ACC112 (cell line): Measurements from ENCODE around the gene CDH23.

Source experiments
- H2AFZ ChIP-seq: fragments of 200-600 bp; sonication (generic); one replicate; pipeline ENCODE4 v1.6.0; 2017; ENCODE audit warnings: antibody characterized with exemption, low read length; ENCODE audit not compliant: unreplicated experiment
- H3K27ac ChIP-seq: fragments of 200-600 bp; sonication (generic); 2 replicates; pipeline ENCODE4 v1.5.1; 2014; ENCODE audit warnings: low read depth, mild to moderate bottlenecking, antibody characterized with exemption, low read length, moderate library complexity
- H3K27me3 ChIP-seq: fragments of 200-600 bp; sonication (generic); 2 replicates; pipeline ENCODE4 v1.6.1; 2014; ENCODE audit warnings: mild to moderate bottlenecking, antibody characterized with exemption, low read length, moderate library complexity, mixed read lengths; ENCODE audit not compliant: insufficient read depth
- H3K36me3 ChIP-seq: fragments of 200-600 bp; sonication (generic); 2 replicates; pipeline ENCODE4 v1.6.1; 2016; ENCODE audit warnings: mild to moderate bottlenecking, antibody characterized with exemption, low read length, moderate library complexity, mixed read lengths; ENCODE audit not compliant: insufficient read depth
- H3K4me1 ChIP-seq: fragments of 200-600 bp; sonication (generic); one replicate; pipeline ENCODE4 v1.6.1; 2016; ENCODE audit warnings: low read length, mixed read lengths; ENCODE audit not compliant: insufficient read depth, unreplicated experiment, control insufficient read depth
- H3K4me3 ChIP-seq: fragments of 200-600 bp; sonication (generic); 2 replicates; pipeline ENCODE4 v1.5.1; 2014; ENCODE audit warnings: mild to moderate bottlenecking, low read depth, low read length
- H3K79me2 ChIP-seq: fragments of 200-600 bp; sonication (generic); one replicate; pipeline ENCODE4 v1.6.0; 2016; ENCODE audit warnings: low read length; ENCODE audit not compliant: control insufficient read depth, unreplicated experiment, insufficient read depth

CDH23 gene

GRCh38 chr10:71653044-71653443 lies 256.3 kb downstream of the CDH23 start:
- H3K79me2 ChIP-seq = no peaks in the 10 kb centered on the region
- no peaks in the 10 kb centered on the region for H3K4me1 ChIP-seq
- H3K27me3 ChIP-seq = 0 out of 2 replicates have a peak, but pooled peaks cover 3% of the 10 kb centered on the region
- no peak overlapping the region for H3K27ac ChIP-seq
- H2AFZ ChIP-seq = no peak overlapping the region
- no peak overlapping the region for H3K4me3 ChIP-seq
- no peaks in the 10 kb centered on the region for H3K36me3 ChIP-seq

DNA sequence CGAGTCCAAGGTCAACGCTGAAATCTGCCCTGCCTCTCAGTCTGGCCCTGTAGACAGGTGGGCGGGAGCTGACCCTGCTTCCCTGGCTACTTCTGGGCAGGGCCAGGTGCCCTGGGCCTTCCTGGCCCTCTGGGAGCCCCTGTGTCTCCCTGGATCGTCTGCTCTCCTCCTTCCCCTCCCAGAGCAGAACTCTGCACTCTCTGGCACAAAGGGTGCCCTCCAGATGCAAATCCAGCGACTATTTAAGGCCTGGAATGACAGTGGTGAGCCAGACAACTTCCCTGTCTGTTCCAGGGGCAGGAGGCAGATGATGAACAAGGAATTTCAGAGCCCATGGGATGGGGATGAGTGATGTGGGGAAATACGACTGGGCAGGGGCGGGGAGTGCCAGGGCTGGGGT lies 259.5 kb downstream of the CDH23 start:
- no peaks in the 10 kb centered on the region for H3K36me3 ChIP-seq
- no peak overlapping the region for H3K4me3 ChIP-seq
- no peaks in the 10 kb centered on the region for H3K4me1 ChIP-seq
- no peak overlapping the region for H3K27ac ChIP-seq
- no peaks in the 10 kb centered on the region for H3K27me3 ChIP-seq
- no peak overlapping the region for H2AFZ ChIP-seq
- H3K79me2 ChIP-seq = no peaks in the 10 kb centered on the region

DNA sequence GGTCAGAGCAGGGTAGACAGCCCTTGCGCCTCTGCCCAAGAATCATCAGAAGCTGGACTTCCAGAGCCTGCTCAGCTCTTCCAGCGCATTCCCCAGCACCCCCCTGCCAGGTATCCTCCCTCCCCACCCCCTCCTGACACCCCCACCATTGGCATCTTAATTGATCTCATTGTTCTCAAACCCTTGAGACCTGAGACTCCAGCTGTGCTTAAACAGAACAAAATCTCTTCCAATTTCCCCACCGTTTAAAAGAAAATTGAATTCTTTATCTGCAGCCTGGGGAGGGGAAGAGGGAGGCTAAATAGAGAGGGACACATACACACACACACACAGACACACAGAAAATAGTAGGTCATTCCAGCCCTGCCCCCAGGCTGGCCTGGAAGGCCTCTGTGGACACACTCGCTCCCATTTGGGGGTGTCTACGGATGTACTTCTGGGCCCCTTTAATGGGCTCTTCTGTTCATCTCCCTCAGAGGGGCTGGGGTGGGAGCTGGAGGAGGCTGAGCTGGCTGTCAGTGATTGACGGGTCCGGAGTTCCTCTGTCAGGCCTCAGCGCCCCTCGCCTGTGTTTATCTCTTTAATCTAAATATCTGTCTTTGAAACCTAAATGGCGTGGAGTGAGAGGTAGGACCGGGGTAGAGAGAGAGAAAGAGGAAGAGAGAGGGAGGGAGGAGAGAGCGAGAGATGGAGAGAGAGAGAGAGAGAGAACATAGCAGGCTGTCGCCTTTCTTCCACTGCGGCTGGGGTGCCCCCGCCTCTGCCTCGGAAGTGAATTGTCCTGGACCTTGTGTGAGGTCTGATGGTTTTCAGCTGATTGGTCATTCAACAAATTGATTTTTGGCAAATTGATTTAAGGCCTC lies 261.1 kb downstream of the CDH23 start:
- Histone ChIP-seq H3K4me1 (no peaks in the 10 kb centered on the region), H2AFZ (no peak overlapping the region), H3K27me3 (no peaks in the 10 kb centered on the region; the same call in 1 of the 2 replicates), H3K79me2 (no peaks in the 10 kb centered on the region), H3K4me3 (no peak overlapping the region), H3K36me3 (no peaks in the 10 kb centered on the region), H3K27ac (no peak overlapping the region)

DNA sequence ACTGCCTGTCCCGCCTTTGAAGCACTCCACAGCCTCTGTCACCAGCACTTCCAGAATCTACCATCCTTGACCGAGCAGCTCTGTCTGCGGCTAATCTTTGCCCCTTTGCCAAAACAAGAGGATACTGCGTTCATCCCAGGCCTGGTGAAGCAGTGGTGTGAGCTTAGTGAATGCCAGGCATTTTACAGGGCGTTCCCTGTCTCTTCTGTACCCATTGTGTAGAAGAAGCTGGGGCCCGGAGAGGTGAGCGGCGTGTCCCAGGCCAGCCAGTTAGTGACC lies 261.7 kb downstream of the CDH23 start:
- Histone ChIP-seq H3K27ac (no peak overlapping the region), H3K27me3 (no peaks in the 10 kb centered on the region; the same call in 1 of the 2 replicates), H2AFZ (no peak overlapping the region), H3K79me2 (no peaks in the 10 kb centered on the region), H3K4me1 (no peaks in the 10 kb centered on the region), H3K36me3 (no peaks in the 10 kb centered on the region), H3K4me3 (no peak overlapping the region)

GRCh38 chr10:71659111-71659634 lies 262.5 kb downstream of the CDH23 start:
- H2AFZ ChIP-seq = no peak overlapping the region
- H3K4me3 ChIP-seq = no peak overlapping the region
- H3K4me1 ChIP-seq = no peaks in the 10 kb centered on the region
- no peaks in the 10 kb centered on the region for H3K79me2 ChIP-seq
- no peaks in the 10 kb centered on the region; the same call in 1 of the 2 replicates for H3K27me3 ChIP-seq
- no peaks in the 10 kb centered on the region for H3K36me3 ChIP-seq
- H3K27ac ChIP-seq = no peak overlapping the region

GRCh38 chr10:71659737-71660136 lies 263.0 kb downstream of the CDH23 start:
- no peaks in the 10 kb centered on the region for H3K36me3 ChIP-seq
- H3K4me3 ChIP-seq = no peak overlapping the region
- H3K79me2 ChIP-seq = no peaks in the 10 kb centered on the region
- no peaks in the 10 kb centered on the region; the same call in 1 of the 2 replicates for H3K27me3 ChIP-seq
- no peak overlapping the region for H2AFZ ChIP-seq
- no peaks in the 10 kb centered on the region for H3K4me1 ChIP-seq
- no peak overlapping the region for H3K27ac ChIP-seq

GRCh38 chr10:71660313-71660712 lies 263.6 kb downstream of the CDH23 start:
- Histone ChIP-seq H3K4me3 (no peak overlapping the region), H3K4me1 (no peaks in the 10 kb centered on the region), H3K27ac (no peak overlapping the region), H2AFZ (no peak overlapping the region), H3K79me2 (no peaks in the 10 kb centered on the region), H3K36me3 (no peaks in the 10 kb centered on the region), H3K27me3 (no peaks in the 10 kb centered on the region; the same call in 1 of the 2 replicates)

DNA sequence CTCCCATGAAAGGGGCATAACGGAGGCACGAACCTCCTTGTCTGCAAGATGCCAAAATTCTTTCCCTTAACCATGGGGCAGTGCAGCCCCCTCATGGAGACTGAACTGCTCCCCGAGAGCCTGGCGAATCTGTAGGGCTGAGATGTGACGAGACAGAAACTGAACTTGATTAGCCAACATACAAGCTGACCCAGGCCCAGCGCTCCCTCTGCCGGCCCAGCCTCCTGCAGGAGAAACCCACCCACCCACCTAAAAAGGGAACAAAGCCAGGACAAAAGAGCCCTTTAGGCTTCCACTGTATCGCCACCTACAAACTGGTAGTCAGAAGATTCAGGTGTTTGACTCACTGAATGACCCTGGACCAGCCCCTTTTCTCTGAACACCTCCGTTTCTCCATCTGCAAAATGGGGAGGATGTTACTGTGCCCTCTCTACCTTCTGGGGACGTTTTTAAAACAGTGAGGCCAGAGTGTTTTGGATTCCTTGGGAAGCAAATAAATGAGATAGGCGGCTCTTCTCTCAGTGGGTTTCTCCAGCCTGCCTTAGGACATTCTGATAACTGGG lies 264.4 kb downstream of the CDH23 start:
- Histone ChIP-seq H3K27ac (no peak overlapping the region), H3K27me3 (no peaks in the 10 kb centered on the region; the same call in 1 of the 2 replicates), H3K79me2 (no peaks in the 10 kb centered on the region), H2AFZ (no peak overlapping the region), H3K4me3 (no peak overlapping the region), H3K4me1 (no peaks in the 10 kb centered on the region), H3K36me3 (no peaks in the 10 kb centered on the region)

- Histone ChIP-seq H3K4me1 (no peaks in the 10 kb centered on the region), H2AFZ (no peak overlapping the region), H3K79me2 (no peaks in the 10 kb centered on the region), H3K4me3 (no peak overlapping the region), H3K27ac (no peak overlapping the region), H3K27me3 (peaks cover 2% of the 10 kb centered on the region), H3K36me3 (no peaks in the 10 kb centered on the region)
These were observed 265.1 kb downstream of the CDH23 start for GRCh38 chr10:71661779-71662336.

DNA sequence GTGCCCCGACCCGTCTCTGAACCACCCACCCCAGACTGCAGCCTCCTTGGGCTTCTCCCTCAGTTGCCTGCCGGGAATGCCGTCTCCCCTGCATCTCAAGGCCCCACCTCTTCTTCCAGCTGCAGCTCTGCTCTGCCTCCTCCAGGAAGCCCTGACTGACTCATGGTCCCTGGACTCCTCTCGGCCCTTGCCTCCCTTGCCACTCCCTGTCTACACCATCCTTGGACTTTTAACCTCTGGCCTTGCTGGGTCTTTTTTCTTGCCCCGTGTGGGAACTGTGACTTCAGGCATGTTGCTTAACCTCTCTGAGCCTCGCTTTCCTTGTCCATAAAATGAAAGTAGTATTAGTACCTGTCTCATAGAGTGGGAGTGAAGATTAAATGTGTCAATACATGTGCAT lies 266.6 kb downstream of the CDH23 start:
- Histone ChIP-seq H3K4me1 (no peaks in the 10 kb centered on the region), H3K79me2 (no peaks in the 10 kb centered on the region), H3K4me3 (no peak overlapping the region), H3K27ac (no peak overlapping the region), H3K27me3 (peaks cover 5% of the 10 kb centered on the region), H3K36me3 (no peaks in the 10 kb centered on the region), H2AFZ (no peak overlapping the region)

GRCh38 chr10:71664585-71664984 lies 267.9 kb downstream of the CDH23 start:
- no peaks in the 10 kb centered on the region for H3K79me2 ChIP-seq
- no peaks in the 10 kb centered on the region for H3K4me1 ChIP-seq
- H2AFZ ChIP-seq = no peak overlapping the region
- H3K27ac ChIP-seq = no peak overlapping the region
- no peaks in the 10 kb centered on the region for H3K36me3 ChIP-seq
- H3K4me3 ChIP-seq = no peak overlapping the region
- peaks cover 5% of the 10 kb centered on the region for H3K27me3 ChIP-seq
